ENCODE measurements around the gene ABHD12. TPM values are rescaled to one million over a fixed set of nuclear protein-coding genes. Genes with fewer than 3 reads are reported as not detected.

Gene ABHD12
- total and polyA plus RNA-seq, 2 donors (not counting 3 experiments of a cell fraction or from before 2014, with no cell fraction given): 19.2 to 36.0 TPM

DNA sequence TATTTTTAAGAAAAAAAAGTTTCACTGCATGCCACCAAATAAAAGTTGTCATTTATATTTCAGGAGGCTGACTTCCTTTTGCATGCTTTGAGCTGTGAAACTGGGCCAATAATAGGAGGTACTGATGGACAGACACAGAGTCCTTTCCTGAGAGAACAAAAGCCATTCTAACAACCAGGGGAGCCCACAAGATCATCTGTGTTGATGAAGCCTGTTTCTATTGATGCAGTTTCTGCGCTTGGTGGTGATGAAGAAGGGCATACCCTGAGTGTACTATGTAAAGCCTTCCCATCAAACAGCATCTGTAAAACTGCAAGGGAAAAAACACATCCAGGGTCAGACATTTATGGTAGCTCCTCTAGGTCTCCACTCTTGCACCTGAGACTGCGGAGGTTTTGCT lies 34.8 kb downstream of the ABHD12 start:
- Histone ChIP-seq H3K9me3 (replicated peaks; ENCODE audit: control insufficient read depth, insufficient read depth, low read length) (no peaks in the 10 kb centered on the region), H3K9ac (replicated peaks; ENCODE audit: extremely low read depth, insufficient read depth, low read length) (no peak overlapping the region), H4K20me1 (replicated peaks; ENCODE audit: control insufficient read depth, extremely low read depth, insufficient read depth, low read length) (no peaks in the 10 kb centered on the region), H3K36me3 (ENCODE audit: control insufficient read depth in 2 of 2, extremely low read depth in 1 of 2, insufficient read depth in 2 of 2, low read length in 2 of 2) (no peaks in the 10 kb centered on the region), H3K4me1 (ENCODE audit: control insufficient read depth, extremely low read depth, insufficient read depth, low read length) (peaks cover 4% of the 10 kb centered on the region), H3K4me2 (ENCODE audit: insufficient read depth, low read length) (no peak overlapping the region), H3K9me1 (replicated peaks; ENCODE audit: control insufficient read depth, extremely low read depth, insufficient read depth, low read length) (no peaks in the 10 kb centered on the region), H2AFZ (ENCODE audit: low read depth, low read length) (no peak overlapping the region), H3K27ac (ENCODE audit: insufficient read depth, low read depth, low read length) (no peak overlapping the region), H3K4me3 (replicated peaks in 1 of 3; ENCODE audit: insufficient read depth in 1 of 3, low read depth in 1 of 3, low read length in 3 of 3) (no peak overlapping the region), H3K27me3 (ENCODE audit: control insufficient read depth in 2 of 2, insufficient read depth in 2 of 2, low read length in 2 of 2) (no peaks in the 10 kb centered on the region), H3K79me2 (ENCODE audit: control insufficient read depth, insufficient read depth, low read length) (peaks cover 6% of the 10 kb centered on the region)
- TF ChIP-seq JUN (IDR thresholded peaks at IDR 0.05; ENCODE audit: borderline replicate concordance, insufficient read depth, insufficient read length, low read depth) (no peak), FOS (IDR thresholded peaks at IDR 0.05; ENCODE audit: borderline replicate concordance, insufficient read depth, low read length) (no peak), POLR2AphosphoS5 (IDR thresholded peaks at IDR 0.05; ENCODE audit: insufficient read depth, low read depth, low read length) (no peak), POLR2A (IDR thresholded peaks at IDR 0.05; ENCODE audit: low read depth, low read length) (no peak), EZH2 (IDR thresholded peaks at IDR 0.05; ENCODE audit: borderline replicate concordance, low read depth, low read length, severe bottlenecking) (no peak), MYC (IDR thresholded peaks at IDR 0.05; ENCODE audit: low read depth, low read length) (no peak), GATA2 (IDR thresholded peaks at IDR 0.05; ENCODE audit: insufficient read depth, insufficient read length, low read depth, low read length) (no peak)
- TF ChIP-seq, protein P1, sequence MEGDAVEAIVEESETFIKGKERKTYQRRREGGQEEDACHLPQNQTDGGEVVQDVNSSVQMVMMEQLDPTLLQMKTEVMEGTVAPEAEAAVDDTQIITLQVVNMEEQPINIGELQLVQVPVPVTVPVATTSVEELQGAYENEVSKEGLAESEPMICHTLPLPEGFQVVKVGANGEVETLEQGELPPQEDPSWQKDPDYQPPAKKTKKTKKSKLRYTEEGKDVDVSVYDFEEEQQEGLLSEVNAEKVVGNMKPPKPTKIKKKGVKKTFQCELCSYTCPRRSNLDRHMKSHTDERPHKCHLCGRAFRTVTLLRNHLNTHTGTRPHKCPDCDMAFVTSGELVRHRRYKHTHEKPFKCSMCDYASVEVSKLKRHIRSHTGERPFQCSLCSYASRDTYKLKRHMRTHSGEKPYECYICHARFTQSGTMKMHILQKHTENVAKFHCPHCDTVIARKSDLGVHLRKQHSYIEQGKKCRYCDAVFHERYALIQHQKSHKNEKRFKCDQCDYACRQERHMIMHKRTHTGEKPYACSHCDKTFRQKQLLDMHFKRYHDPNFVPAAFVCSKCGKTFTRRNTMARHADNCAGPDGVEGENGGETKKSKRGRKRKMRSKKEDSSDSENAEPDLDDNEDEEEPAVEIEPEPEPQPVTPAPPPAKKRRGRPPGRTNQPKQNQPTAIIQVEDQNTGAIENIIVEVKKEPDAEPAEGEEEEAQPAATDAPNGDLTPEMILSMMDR (IDR thresholded peaks at IDR 0.05; ENCODE audit: extremely low read depth in 1 of 2, insufficient read depth in 1 of 2, low read depth in 1 of 2, low read length in 2 of 2): no peak
- TF ChIP-seq, protein P2, sequence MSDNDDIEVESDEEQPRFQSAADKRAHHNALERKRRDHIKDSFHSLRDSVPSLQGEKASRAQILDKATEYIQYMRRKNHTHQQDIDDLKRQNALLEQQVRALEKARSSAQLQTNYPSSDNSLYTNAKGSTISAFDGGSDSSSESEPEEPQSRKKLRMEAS (IDR thresholded peaks at IDR 0.05; ENCODE audit: insufficient read depth, insufficient read length): no peak
- CTCF ChIA-PET: no interaction called here
- no peak for DNase-seq (ENCODE audit: low read depth, low spot score)
- no TSS peak for BruUV-seq (replicated peaks)
- dilution Hi-C loops (cut with MboI; ENCODE audit: extremely low pct_ligation_motif_present, low sequenced_read_pairs): no loop called here
- no peak for FAIRE-seq
- intact Hi-C loops (cut with micrococcal nuclease): no loop called here
- POLR2A ChIA-PET: no interaction called here
